Measurements from ENCODE around the gene TPTE2.

DNA sequence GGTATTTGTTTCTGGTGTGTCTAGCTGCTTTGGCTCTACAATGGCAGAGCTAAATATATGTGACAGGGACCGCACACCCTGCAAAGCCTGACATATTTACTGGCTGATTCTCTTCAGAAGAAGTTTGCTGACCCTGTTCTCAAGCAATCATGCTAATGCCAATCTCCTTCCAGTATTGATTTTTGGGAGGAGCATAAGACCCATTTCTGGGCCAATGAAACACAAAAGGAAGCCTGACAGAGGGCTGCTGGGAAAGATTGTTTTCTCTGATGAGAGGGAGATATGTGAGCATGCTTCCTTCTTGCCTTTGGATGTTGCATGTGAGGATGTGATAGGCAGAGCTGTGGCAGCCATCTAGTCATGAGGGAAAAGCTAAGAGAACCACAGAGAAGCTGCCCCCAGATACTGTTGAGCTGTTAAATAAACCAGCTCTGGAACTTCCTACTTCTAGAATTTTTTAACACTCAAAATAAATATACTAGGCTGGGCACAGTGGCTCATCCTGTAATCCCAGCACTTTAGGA is 31.4 kb upstream of the TPTE2 start:
- TF ChIP-seq, protein P1, sequence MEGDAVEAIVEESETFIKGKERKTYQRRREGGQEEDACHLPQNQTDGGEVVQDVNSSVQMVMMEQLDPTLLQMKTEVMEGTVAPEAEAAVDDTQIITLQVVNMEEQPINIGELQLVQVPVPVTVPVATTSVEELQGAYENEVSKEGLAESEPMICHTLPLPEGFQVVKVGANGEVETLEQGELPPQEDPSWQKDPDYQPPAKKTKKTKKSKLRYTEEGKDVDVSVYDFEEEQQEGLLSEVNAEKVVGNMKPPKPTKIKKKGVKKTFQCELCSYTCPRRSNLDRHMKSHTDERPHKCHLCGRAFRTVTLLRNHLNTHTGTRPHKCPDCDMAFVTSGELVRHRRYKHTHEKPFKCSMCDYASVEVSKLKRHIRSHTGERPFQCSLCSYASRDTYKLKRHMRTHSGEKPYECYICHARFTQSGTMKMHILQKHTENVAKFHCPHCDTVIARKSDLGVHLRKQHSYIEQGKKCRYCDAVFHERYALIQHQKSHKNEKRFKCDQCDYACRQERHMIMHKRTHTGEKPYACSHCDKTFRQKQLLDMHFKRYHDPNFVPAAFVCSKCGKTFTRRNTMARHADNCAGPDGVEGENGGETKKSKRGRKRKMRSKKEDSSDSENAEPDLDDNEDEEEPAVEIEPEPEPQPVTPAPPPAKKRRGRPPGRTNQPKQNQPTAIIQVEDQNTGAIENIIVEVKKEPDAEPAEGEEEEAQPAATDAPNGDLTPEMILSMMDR (conservative IDR thresholded peaks at IDR 0.05; ENCODE audit: low read depth in 2 of 2), result no peak
- TF ChIP-seq, protein P2, sequence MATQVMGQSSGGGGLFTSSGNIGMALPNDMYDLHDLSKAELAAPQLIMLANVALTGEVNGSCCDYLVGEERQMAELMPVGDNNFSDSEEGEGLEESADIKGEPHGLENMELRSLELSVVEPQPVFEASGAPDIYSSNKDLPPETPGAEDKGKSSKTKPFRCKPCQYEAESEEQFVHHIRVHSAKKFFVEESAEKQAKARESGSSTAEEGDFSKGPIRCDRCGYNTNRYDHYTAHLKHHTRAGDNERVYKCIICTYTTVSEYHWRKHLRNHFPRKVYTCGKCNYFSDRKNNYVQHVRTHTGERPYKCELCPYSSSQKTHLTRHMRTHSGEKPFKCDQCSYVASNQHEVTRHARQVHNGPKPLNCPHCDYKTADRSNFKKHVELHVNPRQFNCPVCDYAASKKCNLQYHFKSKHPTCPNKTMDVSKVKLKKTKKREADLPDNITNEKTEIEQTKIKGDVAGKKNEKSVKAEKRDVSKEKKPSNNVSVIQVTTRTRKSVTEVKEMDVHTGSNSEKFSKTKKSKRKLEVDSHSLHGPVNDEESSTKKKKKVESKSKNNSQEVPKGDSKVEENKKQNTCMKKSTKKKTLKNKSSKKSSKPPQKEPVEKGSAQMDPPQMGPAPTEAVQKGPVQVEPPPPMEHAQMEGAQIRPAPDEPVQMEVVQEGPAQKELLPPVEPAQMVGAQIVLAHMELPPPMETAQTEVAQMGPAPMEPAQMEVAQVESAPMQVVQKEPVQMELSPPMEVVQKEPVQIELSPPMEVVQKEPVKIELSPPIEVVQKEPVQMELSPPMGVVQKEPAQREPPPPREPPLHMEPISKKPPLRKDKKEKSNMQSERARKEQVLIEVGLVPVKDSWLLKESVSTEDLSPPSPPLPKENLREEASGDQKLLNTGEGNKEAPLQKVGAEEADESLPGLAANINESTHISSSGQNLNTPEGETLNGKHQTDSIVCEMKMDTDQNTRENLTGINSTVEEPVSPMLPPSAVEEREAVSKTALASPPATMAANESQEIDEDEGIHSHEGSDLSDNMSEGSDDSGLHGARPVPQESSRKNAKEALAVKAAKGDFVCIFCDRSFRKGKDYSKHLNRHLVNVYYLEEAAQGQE (IDR thresholded peaks at IDR 0.05; ENCODE audit: unreplicated experiment), result no peak
- no peak for TF ChIP-seq EZH2 (IDR thresholded peaks at IDR 0.05; ENCODE audit: low read depth, unreplicated experiment)
- TF ChIP-seq POLR2AphosphoS5 (IDR thresholded peaks at IDR 0.05; ENCODE audit: low read depth), result no peak
- TF ChIP-seq CREB1 (CRISPR knock-in tag; IDR thresholded peaks at IDR 0.05; ENCODE audit: low read depth), result no peak
- TF ChIP-seq EZH2phosphoT487 (IDR thresholded peaks at IDR 0.05; ENCODE audit: unreplicated experiment), result no peak
